Measurements from ENCODE around the gene LETM1.

The LETM1 gene

GRCh38 chr4:1779588-1780382, 76.2 kb downstream of the LETM1 start:
- no peak for DNase-seq (ENCODE audit: low spot score)
- no peak for FAIRE-seq

DNA sequence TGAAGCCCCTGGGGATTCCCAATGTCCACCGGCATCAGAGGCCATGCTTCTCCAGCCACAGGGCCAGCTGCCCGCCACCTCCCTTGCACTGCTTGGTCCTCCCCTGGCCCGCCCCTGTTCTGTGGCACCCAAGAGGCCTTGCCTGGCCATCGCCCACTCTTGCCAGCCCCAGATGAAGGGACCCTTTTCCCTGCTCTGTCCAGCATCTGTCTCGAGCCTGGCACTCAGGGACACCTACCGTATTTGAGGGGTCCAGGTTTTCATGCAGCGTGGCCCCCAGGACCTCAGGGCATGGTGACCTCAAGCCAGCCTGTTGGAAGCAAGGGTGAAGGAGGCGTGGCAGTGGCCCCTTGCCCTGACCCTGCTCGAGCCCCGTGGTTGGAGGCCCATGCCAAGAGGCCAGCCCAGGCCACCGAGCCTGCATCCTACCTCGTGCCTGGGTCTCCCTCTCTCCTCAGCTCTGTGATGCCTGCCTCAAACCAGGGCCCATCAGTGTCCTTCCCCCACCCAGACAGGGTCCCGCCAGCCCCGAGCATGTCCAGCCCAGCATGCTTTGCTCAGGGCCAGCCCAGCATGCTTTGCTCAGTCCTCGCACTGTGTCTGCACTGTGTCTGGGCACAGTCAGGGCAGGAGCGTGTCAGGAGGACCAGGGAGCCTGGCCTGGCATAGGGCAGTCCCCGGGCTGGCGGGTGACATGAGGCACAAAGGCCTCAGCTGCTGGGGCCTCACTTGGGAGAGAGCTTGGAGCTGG, 77.1 kb downstream of the LETM1 start:
- DNase-seq (ENCODE audit: low spot score) = no peak
- no peak for FAIRE-seq

DNA sequence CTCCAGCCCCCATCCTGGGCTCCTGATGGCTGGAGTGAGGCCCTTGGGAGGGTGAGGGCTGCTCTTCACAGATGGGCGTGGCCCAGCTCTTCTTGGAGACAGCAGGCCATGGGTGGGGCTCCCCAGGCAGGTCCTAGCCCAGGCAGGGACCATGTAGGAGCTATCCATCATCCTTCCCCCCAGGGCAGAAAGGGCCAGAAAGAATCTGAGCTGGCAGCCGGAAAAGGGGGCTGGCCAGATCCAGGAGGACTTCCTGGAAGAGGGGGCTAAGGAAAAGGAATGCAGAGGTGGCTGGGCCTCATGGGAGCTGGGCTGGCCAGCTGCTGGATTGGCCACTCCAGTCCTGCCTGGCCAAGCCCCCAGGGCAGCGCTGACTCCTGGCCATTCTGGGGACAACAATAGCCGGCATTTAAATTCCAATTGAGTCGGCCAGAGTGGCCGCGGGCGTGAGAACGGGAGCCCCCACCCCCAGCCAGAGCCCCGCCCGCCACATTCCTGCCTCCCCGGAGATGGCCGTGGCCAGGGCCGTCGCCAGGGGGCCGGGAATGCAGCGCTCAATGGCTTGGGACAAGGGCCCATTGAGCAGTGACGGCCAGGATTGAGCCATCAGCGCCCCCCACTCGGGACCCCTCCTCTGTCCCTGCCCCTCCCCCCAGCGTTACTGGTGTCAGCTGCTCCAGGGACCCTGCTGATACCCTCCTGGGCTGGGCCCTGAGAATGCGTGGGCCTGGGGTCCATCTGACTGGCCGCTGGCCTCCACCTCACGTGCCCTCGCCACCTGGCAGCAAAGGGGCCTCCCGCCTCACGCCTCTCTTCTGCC, 77.9 kb downstream of the LETM1 start:
- DNase-seq (ENCODE audit: low spot score) (no peak), FAIRE-seq (no peak)

DNA sequence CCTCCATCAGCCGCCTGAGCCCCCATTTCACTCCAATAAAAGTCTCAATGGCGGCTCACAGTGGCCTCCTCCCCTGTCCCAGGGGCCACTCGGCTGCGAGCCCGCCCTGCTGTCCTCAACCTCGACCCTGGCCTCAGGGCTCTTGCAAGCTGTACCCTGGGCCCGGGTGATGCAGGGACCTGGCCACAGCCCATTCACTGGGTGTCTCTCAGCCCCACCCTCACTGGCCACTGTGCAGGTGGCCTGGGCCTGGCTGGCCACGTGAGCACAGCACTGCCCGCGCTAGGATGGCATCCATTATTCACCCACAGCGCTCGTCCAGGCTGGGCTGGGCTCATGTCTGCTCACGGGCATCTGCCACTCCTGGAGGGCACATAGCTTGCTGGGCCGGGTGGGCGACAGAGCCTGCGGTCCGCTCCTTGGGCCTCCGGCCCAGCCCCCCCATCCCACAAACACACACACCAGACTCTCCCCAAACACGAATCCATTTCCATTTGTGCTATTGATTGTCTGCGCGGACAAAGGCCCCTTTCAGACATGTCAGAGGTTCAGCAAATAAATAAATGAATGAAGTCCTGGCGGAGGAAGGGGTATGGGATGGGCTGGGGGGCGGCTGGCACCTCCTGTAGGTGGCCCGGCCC, 79.3 kb downstream of the LETM1 start:
- DNase-seq (ENCODE audit: low spot score) (no peak), FAIRE-seq (no peak)

- DNase-seq (ENCODE audit: low spot score) (no peak), FAIRE-seq (no peak)
Observed at GRCh38 chr4:1775731-1776500, 80.0 kb downstream of the LETM1 start.

DNA sequence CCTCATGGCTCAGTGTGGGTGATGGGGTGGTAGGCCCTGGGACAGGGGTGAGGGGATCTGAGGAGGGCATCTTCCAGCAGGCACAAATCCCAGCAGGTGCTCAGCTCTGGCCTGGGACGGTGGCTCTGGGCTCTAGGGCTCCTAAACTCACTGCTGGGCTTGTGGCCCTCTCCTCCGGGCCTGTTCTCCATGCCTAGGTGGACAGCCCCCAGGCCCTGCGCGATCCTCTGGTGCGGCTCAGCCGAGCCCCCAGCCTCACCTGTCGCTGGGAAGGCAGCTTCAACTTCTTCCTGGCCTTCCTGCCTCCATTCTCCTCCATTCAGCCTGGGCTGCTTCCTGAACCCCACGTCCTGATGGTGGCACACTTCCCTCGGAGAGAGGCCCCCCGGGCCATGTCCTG, 82.2 kb downstream of the LETM1 start:
- FAIRE-seq (no peak), DNase-seq (ENCODE audit: low spot score) (no peak)

DNA sequence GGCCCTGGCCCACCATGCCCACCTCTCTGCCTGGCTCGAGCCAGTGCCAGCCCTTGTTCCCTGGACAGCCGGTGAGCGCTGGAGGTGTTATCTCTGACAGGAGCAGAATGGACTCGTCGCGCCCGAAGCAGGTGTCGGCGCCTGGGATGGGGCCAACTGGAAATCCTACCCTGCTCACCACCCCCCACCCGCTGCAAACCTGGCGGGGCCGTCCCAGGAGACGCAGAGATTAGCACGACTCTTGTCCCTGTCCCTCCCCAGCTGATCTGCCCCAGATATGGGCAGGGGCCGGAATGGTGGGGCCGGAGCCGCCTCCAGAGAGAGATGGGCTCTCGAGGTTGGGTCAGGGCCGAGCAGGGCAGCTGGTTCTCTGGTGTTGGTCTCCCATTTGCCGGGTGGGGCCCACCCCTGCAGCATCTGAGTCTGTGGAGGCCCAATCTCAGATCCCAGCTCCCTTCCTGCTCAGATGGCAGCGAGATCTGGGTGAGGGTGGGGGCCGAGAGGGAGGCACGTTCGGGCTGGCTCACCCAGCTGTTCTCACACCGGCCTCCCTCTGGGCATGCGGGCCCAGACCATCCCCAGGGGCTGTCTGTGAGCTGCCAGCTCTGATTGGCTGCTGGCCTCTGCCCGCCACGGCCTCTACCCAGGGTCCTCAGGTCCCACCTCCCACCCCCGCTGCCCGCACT, 83.0 kb downstream of the LETM1 start:
- DNase-seq (ENCODE audit: low spot score) (no peak), FAIRE-seq (no peak)

GRCh38 chr4:1771555-1772305, 84.2 kb downstream of the LETM1 start:
- FAIRE-seq (no peak), DNase-seq (ENCODE audit: low spot score) (no peak)

GRCh38 chr4:1770791-1771231, 85.1 kb downstream of the LETM1 start:
- FAIRE-seq (no peak), DNase-seq (ENCODE audit: low spot score) (no peak)

DNA sequence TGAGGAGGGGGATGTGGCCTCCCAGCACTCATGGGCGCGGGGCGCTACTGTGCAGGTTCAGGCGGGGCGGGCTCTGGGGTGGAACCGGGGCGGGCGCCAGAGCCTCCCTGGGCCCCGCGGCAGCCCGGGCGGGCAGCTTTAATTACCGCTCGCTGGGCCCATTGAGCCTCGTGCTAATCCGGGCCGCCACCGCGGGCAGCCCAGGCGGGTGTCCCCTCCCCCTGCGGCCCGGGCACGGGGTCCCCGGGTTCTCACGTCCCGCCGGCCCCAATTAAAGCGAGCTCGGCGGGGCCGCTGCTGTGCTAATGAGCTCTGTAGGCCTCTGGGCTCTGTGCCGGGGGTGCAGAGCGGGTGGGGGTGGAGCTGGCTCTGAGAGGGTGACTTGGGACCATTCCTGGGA, 85.7 kb downstream of the LETM1 start:
- DNase-seq (ENCODE audit: low spot score) = no peak
- no peak for FAIRE-seq

DNA sequence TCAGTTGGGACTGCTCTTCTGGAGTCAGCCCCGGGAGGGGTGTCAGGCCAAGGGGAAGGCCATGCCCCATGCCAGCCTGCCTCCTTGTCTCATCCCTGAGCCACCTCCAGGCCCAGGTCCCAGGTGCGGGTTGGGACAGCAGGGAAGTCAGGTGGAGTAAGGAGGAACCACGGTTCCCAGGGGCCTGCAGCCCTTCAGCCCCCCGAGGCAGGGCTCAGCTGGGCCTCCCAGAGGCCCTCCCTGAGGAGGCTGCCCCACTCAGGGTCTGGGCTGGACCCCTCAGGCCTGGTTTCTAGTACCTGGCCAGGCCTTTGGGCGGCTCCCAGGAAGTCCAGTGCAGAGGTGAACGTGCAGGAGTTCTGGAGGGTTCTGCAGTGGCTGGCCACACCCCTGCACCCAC, 86.3 kb downstream of the LETM1 start:
- FAIRE-seq = no peak
- no peak for DNase-seq (ENCODE audit: low spot score)

DNA sequence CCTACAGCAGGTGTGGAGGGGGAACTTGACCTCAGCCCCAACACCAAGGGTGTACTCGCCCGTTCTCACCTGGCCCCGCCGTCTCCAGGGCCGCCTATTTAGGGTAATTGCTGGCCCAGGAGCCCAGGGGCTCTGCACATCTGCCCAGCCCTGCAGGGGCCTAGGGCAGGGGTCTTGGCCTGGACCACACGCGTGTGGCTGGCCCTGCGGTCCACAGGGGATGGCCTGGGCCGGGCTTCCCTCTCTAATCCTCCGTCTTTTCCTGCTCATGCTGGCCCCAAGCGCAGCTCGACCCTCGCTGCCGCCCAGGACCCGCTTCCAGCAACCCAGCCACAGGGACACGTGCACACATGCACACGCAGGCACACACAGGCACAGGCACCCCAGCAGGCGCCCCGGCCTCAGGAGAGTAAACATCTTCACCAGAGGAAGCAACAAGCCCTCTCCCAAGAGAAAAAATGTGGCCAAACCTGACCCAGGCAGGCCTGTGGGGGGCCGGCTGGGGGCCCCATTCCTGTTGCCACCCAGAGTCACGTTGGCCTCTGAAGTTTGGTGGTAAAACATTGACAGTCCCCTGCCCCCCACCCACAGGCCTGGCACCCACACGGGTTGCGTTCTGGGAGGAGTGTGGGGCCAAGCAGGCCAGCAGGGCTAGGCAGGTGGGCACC, 87.5 kb downstream of the LETM1 start:
- no peak for FAIRE-seq
- DNase-seq (ENCODE audit: low spot score) = no peak

DNA sequence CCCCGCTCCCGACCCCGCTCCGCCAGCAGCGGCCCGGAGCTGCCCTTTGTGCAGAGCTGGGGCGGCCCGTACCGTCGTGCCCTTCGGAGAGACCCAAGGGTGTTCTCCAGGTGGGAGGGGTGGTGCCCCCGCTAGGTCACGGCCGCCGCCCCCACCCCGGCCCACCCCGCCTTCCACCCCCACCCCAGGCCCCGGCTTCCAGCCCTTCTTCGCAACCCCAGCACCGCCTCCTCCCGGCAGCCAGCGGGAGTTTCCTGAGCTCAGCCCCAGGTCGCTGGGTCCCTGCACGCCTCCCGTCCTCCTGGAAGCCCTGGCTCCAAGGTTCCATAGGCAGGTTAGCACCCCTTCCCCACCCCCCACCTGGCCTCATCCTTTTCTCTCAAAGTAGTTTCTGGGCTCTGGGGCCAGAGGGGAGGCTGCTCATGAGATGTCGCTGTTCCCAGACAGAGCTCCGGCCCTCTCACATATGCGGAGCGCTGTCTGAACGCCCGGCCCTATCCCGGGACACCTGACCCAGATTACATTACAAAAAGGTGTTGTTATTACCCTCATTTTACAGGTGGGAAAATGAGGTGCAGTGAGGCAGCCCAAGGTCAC, 88.1 kb downstream of the LETM1 start:
- FAIRE-seq (no peak), DNase-seq (ENCODE audit: low spot score) (no peak)

- FAIRE-seq (no peak), DNase-seq (ENCODE audit: low spot score) (no peak)
Observed at GRCh38 chr4:1767061-1767769, 88.7 kb downstream of the LETM1 start.

GRCh38 chr4:1766106-1767060, 89.6 kb downstream of the LETM1 start:
- FAIRE-seq = no peak
- no peak for DNase-seq (ENCODE audit: low spot score)

GRCh38 chr4:1765409-1766072, 90.4 kb downstream of the LETM1 start:
- FAIRE-seq (no peak), DNase-seq (ENCODE audit: low spot score) (no peak)

All from RCC 7860 (cell line).